Liver (tissue), 9 donors: ENCODE measurements around the gene ITIH6. TPM values are rescaled to one million over a fixed set of nuclear protein-coding genes. Genes with fewer than 3 reads are reported as not detected.

Experiments used
- DNase-seq: peaks from one replicate; pipeline ENCODE4 v3.0.0-alpha.2; 2017; ENCODE audit warnings: low spot score
- H3K27ac ChIP-seq, 2 donors: one replicate each; pipeline ENCODE4 v1.7.0; 2013; ENCODE audit warnings: inconsistent platforms in 2 of 2, low read length in 2 of 2, control low read depth in 1 of 2, low read depth in 1 of 2, mild to moderate bottlenecking in 1 of 2
- H3K27me3 ChIP-seq, 4 donors: one replicate each; pipeline versions ENCODE4 v1.6.1 to v1.7.0; 2013; ENCODE audit warnings: low read length in 3 of 4, inconsistent platforms in 1 of 4, mild to moderate bottlenecking in 1 of 4, moderate library complexity in 1 of 4; ENCODE audit not compliant: control insufficient read depth in 4 of 4, insufficient read depth in 4 of 4
- H3K36me3 ChIP-seq, 4 donors: one replicate each; pipeline versions ENCODE4 v1.6.1 to v1.7.0; 2013; ENCODE audit warnings: low read length in 3 of 4, mild to moderate bottlenecking in 3 of 4, low read depth in 1 of 4, moderate library complexity in 1 of 4; ENCODE audit not compliant: control insufficient read depth in 4 of 4, insufficient read depth in 3 of 4
- H3K4me1 ChIP-seq, 4 donors: one replicate each; pipeline versions ENCODE4 v1.6.1 to v1.7.0; 2013; ENCODE audit warnings: low read length in 3 of 4, mild to moderate bottlenecking in 3 of 4, moderate library complexity in 1 of 4; ENCODE audit not compliant: control insufficient read depth in 4 of 4, insufficient read depth in 4 of 4
- H3K4me3 ChIP-seq, 3 donors: one replicate each; pipeline versions ENCODE4 v1.6.1 to v1.7.0; 2013; ENCODE audit warnings: low read length in 3 of 3, control low read depth in 1 of 3, low read depth in 1 of 3, mild to moderate bottlenecking in 1 of 3
- H3K9ac ChIP-seq, 2 donors: one replicate each; pipeline ENCODE4 v1.7.0; 2013; ENCODE audit warnings: low read length in 2 of 2, mild to moderate bottlenecking in 2 of 2, moderate library complexity in 2 of 2, control low read depth in 1 of 2, low read depth in 1 of 2
- H3K9me3 ChIP-seq, 4 donors: one replicate each; pipeline versions ENCODE4 v1.6.1 to v1.7.0; 2013; ENCODE audit warnings: low read length in 3 of 4; ENCODE audit not compliant: control insufficient read depth in 4 of 4
- CTCF ChIP-seq: fragments of 150-350 bp; IDR thresholded peaks from 2 replicates; pipeline ENCODE4 v1.5.1; 2017; ENCODE audit warnings: improper control_type of control experiment, low read depth, low read length; ENCODE audit not compliant: missing input control
- EGR1 ChIP-seq, 2 donors: IDR thresholded peaks; 2 replicates each; pipeline ENCODE4 v1.6.1; 2016 to 2018; ENCODE audit warnings: antibody characterized with exemption in 2 of 2, low read depth in 2 of 2
- FOXA1 ChIP-seq: IDR thresholded peaks from 2 replicates; pipeline ENCODE4 v1.6.1; 2016; ENCODE audit warnings: antibody characterized with exemption
- FOXA2 ChIP-seq: IDR thresholded peaks from 2 replicates; pipeline ENCODE4 v1.6.1; 2016; ENCODE audit warnings: antibody characterized with exemption
- GABPA ChIP-seq, 2 donors: IDR thresholded peaks in 1 of 2; conservative IDR thresholded peaks in 1 of 2; 2 replicates each; pipeline ENCODE4 v1.6.1; 2016; ENCODE audit warnings: antibody characterized with exemption in 2 of 2, mild to moderate bottlenecking in 1 of 2, moderate library complexity in 1 of 2
- HNF4A ChIP-seq, 2 donors: conservative IDR thresholded peaks; 2 replicates each; pipeline ENCODE4 v1.6.1; 2016; ENCODE audit warnings: antibody characterized with exemption in 2 of 2, mild to moderate bottlenecking in 2 of 2
- HNF4G ChIP-seq: IDR thresholded peaks from 2 replicates; pipeline ENCODE4 v1.6.1; 2016; ENCODE audit warnings: antibody characterized with exemption
- JUND ChIP-seq, 2 donors: IDR thresholded peaks; 2 replicates each; pipeline ENCODE4 v1.6.1; 2016; ENCODE audit warnings: antibody characterized with exemption in 2 of 2
- MAX ChIP-seq: IDR thresholded peaks from 2 replicates; pipeline ENCODE4 v1.6.1; 2016; ENCODE audit warnings: antibody characterized with exemption
- RAD21 ChIP-seq, 2 donors: IDR thresholded peaks; 2 replicates each; pipeline ENCODE4 v1.6.1; 2016; ENCODE audit warnings: antibody characterized with exemption in 2 of 2, mild to moderate bottlenecking in 2 of 2
- RXRA ChIP-seq, 2 donors: IDR thresholded peaks; 2 replicates each; pipeline ENCODE4 v1.6.1; 2017 to 2018; ENCODE audit warnings: antibody characterized with exemption in 2 of 2, mild to moderate bottlenecking in 1 of 2
- SP1 ChIP-seq: IDR thresholded peaks from 2 replicates; pipeline ENCODE4 v1.6.1; 2018; ENCODE audit warnings: antibody characterized with exemption, mild to moderate bottlenecking
- TAF1 ChIP-seq: conservative IDR thresholded peaks from 2 replicates; pipeline ENCODE4 v1.6.1; 2016; ENCODE audit warnings: antibody characterized with exemption, mild to moderate bottlenecking
- YY1 ChIP-seq: IDR thresholded peaks from 2 replicates; pipeline ENCODE4 v1.6.1; 2016; ENCODE audit warnings: antibody characterized with exemption, mild to moderate bottlenecking
- ZBTB33 ChIP-seq: IDR thresholded peaks from 2 replicates; pipeline ENCODE4 v1.6.1; 2016; ENCODE audit warnings: antibody characterized with exemption
- WGBS: extraction: QIAGEN DNeasy Blood & Tissue Kit; methylation state at CpG from one replicate; pipeline ENCODE4 v1.1.7; 2013; 5-methylcytosine and 5-hydroxymethylcytosine counted together
- polyA plus RNA-seq, 2 donors: library from polyadenylated mRNA; stranded (reverse) in 1 of 2; unstranded in 1 of 2; fragments of 200-250 nt in 1 of 2; fragments of >200 nt in 1 of 2; fragmentation: Nextera tagmentation in 1 of 2; extraction: Ambion mirVana in 1 of 2; gene quantifications; one replicate each; pipeline versions ENCODE4 v1.2.1 to v1.2.3, GENCODE V29; 2013 to 2015
- total RNA-seq, 2 donors: library from RNA; depleted of rRNA; stranded (reverse); fragments of >200 nt; gene quantifications; one replicate each; pipeline ENCODE4 v1.2.3, GENCODE V29; 2014
- donor health status: healthy.
- donor health status: healthy.
- donor health status: healthy.
- donor health status: healthy.
- donor health status: healthy.

ITIH6 gene
- total and polyA plus RNA-seq, 4 donors, result not detected

GRCh38 chrX:54786967-54787366 is 11.1 kb downstream of the ITIH6 start:
- Histone ChIP-seq H3K27ac (no peak overlapping the region), H3K27me3 (no peaks in the 10 kb centered on the region), H3K4me3 (no peak overlapping the region), H3K4me1 (no peaks in the 10 kb centered on the region), H3K9ac (no peak overlapping the region), H3K9me3 (no peaks in the 10 kb centered on the region), H3K36me3 (no peaks in the 10 kb centered on the region)
- WGBS, result 89% methylated on average over 2 of the region's 2 CpGs
- no peak for DNase-seq
- TF ChIP-seq HNF4G (no peak), JUND (IDR thresholded peaks at IDR 0.05) (no peak), RAD21 (IDR thresholded peaks at IDR 0.05) (peak; percentile 75 to 80), CTCF (peak; percentile 50)

- no peak for DNase-seq
- H3K36me3 ChIP-seq, result no peaks in the 10 kb centered on the region
- H3K9me3 ChIP-seq, result no peaks in the 10 kb centered on the region
- H3K9ac ChIP-seq, result no peak overlapping the region
- no peak overlapping the region for H3K27ac ChIP-seq
- 35% methylated on average over 4 of the region's 4 CpGs for WGBS
- no peaks in the 10 kb centered on the region for H3K4me1 ChIP-seq
- H3K27me3 ChIP-seq, result no peaks in the 10 kb centered on the region
- TF ChIP-seq JUND (IDR thresholded peaks at IDR 0.05) (no peak), FOXA1 (no peak), SP1 (no peak), RXRA (IDR thresholded peaks at IDR 0.05) (no peak), TAF1 (no peak), HNF4A (conservative IDR thresholded peaks at IDR 0.05) (no peak), GABPA (IDR thresholded peaks at IDR 0.05 in 1 of 2, conservative IDR thresholded peaks at IDR 0.05 in 1 of 2) (no peak), FOXA2 (no peak), MAX (no peak), CTCF (peak; percentile 27), RAD21 (IDR thresholded peaks at IDR 0.05) (peak; percentile 40 to 75), HNF4G (no peak)
- H3K4me3 ChIP-seq, result no peak overlapping the region
These were observed 12.2 kb downstream of the ITIH6 start for GRCh38 chrX:54785901-54786300.

- H3K9ac ChIP-seq, result no peak overlapping the region
- no peak overlapping the region for H3K27ac ChIP-seq
- no peaks in the 10 kb centered on the region for H3K9me3 ChIP-seq
- DNase-seq, result no peak
- WGBS, result 90% methylated on average over 6 of the region's 6 CpGs
- H3K4me3 ChIP-seq, result no peak overlapping the region
- no peaks in the 10 kb centered on the region for H3K4me1 ChIP-seq
- H3K36me3 ChIP-seq, result no peaks in the 10 kb centered on the region
- H3K27me3 ChIP-seq, result peaks cover 0 to 4% (median 0%) of the 10 kb centered on the region in 4 donors
- TF ChIP-seq YY1 (no peak), JUND (IDR thresholded peaks at IDR 0.05) (no peak), FOXA2 (no peak), SP1 (no peak), EGR1 (IDR thresholded peaks at IDR 0.05; ENCODE audit: low read depth in 2 of 2) (no peak), GABPA (IDR thresholded peaks at IDR 0.05 in 1 of 2, conservative IDR thresholded peaks at IDR 0.05 in 1 of 2) (no peak), CTCF (no peak), ZBTB33 (no peak), RAD21 (IDR thresholded peaks at IDR 0.05) (no peak), TAF1 (no peak)
These were observed 20.9 kb downstream of the ITIH6 start for GRCh38 chrX:54776987-54777672.
